Bone marrow (tissue), 2 donors: ENCODE data around the gene TTLL13.
"Not testable (repeated sequence)": the region's sequence is repeated elsewhere in the genome, so short reads cannot be mapped to it uniquely, and the experiment has no call there.

Source experiments
- DNase-seq, 2 donors: peaks; one replicate each; lab custom pipeline; 2025; lab: John Stamatoyannopoulos, UW

TTLL13 gene

DNA sequence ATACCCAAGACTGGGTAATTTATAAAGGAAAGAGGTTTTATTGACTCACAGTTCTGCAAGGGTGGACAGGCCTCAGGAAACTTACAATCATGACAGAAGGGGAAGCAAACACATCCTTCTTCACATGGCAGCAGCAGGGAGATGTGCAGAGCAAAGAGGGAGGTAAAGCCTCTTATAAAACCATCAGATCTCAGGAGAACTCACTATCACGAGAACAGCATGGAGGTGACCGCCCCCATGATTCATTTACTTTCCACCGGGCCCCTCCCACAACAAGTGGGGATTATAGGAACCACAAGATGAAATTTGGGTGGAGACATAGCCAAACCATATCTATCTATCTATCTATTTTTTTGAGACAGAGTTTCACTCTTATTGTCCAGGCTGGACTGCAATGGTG lies 10.0 kb upstream of the TTLL13 start:
- DNase-seq = no peak

DNA sequence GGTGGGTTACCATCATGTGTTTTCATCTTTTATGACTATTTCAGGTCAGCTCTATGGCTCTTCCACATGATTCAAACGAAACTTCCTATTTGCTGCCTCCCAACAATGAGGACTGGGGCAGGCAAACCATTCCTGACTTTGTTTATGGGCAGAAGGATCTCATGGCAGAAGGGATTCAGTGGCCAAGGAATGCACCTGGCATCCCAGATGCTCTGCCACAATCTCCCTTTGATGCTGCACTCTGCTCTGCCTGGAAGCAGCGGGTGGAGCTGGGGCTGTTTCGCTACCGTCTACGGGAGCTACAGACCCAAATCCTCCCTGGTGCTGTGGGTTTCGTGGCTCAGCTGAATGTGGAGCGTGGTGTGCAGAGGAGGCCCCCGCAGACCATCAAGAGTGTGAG lies 8.5 kb upstream of the TTLL13 start:
- DNase-seq = no peak

DNA sequence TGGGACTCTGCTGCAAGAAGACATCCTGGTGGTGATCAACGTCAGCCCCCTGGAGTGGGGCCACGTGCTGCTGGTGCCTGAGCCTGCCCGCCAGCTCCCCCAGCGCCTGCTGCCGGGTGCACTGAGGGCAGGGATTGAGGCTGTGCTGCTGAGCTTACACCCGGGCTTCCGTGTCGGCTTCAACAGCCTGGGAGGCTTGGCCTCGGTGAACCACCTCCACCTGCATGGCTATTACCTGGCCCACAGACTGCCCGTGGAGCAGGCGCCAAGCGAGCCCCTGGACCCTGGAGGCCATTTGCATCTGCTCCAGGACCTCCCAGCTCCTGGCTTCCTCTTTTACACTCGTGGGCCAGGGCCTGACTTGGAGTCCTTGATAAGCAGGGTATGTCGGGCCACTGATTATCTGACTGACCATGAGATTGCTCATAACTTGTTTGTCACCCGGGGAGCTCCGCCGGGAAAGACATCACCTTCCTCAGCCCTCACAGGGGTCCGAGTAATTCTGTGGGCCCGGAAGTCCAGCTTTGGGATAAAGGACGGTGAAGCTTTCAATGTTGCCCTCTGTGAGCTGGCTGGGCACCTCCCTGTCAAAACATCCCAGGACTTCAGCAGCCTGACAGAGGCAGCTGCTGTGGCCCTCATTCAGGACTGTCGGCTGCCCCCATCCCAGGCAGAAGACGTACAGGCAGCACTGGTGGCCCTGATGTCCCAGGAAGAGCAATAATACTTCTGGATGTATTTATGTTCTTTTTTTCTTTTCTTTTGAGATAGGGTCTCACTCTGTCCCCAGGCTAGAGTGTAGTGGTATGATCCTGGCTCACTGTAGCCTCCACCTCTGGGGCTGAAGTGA lies 7.8 kb upstream of the TTLL13 start:
- DNase-seq = no peak

DNA sequence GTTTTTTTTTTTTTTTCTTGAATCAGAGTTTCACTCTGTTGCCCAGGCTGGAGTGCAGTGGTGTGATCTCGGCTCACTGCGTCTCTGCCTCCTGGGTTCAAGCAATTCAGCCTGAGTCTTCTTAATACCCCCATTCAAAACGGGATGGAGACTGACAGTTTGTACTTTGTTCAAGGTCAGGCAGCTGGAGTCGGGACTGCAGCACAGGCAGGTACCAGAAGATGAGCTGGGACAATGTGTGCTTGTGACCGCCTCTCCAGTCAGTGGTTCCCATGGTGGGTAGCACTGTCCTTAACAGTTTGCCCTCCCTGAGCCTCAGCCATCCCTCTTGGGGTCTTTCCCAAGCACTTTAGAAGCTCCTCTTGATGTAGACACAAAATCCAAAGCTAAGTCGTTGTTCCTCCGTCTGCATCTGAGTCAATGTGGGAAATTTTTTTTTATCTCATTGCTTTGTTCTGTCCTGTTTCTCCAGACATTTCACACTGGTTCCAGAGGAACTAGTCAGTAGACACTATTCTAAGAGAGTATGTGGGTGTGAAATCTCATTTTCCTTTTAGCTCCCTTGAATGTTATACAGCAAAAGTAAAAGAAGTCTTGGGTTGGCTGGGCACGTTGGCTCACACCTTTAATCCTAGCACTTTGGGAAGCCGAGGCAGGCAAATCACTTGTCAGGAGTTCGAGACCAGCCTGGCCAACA lies 5.3 kb upstream of the TTLL13 start:
- DNase-seq = no peak

DNA sequence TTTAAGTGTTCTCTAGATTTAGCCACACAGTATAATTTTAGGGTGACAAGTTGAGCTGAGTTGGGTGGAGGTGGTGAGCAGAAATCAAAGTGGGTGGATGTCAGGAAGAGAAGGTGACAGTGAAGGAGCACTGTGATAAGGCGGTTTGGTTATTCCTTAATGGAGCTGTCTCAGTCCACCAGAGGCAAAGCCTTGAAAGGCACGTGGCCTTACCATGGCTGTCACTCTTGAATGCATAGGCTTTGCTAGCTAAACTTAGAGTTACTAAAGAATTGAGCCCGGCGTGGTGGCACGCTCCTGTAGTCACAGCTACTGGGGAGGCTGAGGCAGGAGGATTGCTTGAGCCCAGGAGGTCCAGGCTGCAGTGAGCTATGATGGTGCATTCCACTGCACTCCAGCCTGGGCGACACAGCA lies 560 bp upstream of the TTLL13 start:
- DNase-seq = no peak

DNA sequence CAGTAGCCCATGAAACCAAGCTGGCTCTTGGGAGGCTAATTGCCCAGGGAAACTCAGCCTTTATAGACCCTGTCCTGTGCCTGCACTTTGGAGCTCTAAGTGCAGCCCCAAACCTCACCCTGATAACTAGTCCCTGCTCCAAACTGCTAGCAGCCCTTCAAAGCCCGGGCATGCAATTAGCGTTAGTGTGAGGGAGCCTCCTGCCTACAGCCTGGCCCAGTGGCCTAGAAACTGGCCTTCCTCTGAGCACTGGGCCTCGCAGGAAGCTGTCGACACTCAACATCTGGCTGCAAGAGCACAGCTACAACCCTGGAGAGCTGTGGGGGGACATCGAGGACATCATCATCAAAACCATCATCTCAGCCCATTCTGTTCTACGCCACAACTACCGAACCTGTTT lies 8.4 kb downstream of the TTLL13 start:
- DNase-seq = no peak

DNA sequence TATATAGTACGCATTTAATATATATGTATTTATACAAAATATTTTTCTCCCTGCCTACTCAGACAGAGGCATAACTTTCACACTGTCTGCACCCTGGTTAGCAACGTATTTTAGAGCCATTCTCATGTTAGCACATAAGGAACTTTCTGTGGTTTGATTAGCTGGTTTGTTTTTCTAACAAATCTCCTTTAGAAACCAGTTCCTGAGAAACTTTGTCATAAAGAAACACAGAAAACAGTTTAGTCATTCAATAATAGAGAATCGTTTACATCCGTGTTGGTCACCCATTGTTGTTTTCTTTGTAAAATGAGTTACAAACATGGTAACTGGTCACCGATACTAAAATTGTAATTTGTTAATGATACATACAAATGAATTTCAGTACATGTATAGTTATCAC lies 10.2 kb downstream of the TTLL13 start:
- no peak for DNase-seq

DNA sequence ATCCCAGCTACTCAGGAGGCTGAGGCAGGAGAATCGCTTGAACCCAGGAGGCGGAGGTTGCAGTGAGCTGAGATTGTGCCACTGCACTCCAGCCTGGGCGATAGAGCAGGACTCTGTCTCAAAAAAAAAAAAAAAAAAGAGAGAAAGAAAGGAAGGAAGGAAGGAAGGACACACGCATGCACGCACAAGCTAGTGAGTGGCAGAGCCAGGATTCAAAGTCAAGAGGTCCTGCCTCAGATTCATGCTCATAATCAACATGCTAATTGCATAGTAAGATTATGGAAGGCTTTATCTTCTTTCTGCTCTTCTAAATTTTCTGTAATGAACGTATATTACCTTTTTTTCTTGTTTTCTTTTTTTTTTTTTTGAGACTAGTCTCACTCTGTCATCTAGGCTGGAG lies 11.4 kb downstream of the TTLL13 start:
- DNase-seq = not testable (repeated sequence)

DNA sequence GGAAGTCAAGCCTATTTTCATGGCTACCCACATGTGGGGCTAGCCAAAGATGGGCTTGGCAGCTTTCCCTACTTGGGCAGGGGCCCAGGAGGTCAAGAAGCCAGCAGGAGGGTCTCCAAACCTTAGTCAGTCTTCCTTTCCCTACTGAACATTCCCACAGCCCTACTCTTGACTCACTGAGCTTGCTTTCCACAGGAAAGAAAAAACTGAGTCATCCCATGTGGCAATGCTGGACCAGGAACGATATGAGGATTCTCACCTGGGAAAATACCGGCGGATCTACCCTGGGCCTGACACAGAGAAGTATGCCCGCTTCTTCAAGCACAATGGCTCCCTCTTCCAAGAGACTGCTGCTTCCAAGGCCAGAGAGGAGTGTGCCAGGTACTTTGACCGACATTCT lies 12.5 kb downstream of the TTLL13 start:
- DNase-seq = no peak

DNA sequence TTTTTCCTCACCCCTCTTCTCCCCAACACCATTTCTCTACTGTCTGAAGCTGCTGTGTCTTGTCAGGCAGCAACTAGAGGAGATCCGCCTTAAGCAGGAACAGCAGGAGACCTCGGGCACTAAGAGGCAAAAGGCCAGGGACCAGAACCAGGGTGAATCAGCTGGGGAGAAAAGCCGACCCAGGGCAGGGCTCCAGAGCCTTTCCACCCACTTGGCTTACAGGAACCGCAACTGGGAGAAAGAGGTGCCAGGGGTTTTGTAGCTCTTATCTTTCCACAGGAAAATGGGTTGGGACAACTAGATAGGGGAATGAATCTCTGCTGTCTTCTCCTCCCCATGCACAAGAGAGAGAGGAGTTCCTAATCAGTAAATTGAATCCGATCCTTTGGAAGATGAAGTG lies 13.1 kb downstream of the TTLL13 start:
- no peak for DNase-seq

DNA sequence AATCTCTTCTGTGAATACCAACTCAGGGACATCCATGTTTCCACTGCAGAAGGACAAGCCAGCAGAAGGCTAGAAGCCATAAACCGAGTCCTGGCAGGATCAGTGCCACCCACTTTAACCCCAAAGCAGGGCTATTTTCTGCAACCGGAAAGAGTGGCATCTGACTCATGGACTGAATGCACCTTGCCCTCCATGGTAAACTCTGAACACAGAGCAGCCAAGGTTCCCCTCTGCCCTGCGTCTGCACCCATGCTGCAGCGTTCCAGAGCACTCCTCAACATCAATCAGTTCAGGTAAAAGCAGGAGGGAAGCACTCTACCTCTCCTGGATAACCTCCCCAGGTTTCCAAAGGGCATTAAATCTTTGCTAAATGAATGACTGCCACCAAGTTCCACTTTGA lies 15.3 kb downstream of the TTLL13 start:
- no peak for DNase-seq

DNA sequence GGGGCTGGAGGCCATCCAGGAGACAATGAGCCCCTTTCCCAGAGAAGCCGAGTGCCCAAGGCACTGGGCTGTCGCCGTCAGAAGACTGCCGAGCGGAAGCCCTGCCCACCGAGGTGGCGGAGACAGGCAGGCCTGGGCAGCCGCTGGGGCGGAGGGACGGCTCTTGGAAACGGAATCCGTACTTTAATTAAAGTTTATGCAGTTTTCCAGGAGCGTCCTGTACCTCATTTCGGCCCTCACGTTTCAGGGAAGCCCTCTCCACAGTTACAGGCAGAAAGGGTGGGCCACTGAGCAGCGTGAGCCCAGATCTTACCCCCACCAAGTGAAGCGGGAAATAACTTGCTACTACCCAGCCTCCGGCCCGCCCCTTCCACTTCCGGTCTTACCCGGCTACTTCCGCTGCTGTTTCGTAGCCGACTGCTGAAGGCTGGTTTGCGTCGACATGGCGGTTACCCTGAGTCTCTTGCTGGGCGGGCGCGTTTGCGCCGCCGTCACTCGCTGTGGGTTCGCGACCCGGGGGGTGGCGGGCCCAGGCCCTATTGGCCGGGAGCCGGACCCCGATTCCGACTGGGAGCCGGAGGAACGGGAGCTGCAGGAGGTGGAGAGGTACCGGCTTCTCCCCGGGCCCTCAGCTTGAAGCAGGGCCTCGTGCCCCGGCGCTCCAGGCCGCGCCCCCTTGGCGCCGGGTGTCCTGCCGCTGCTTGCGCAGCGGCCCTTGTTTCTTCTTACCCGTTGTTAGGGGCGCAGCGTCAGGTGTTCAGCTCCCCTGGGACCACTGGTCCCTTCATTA lies 16.1 kb downstream of the TTLL13 start, which contains the start of gene NGRN:
Gene NGRN, plus strand, starts transcription at position 402 of the 790 bp plus-strand sequence. Its CDS starts 41 bp downstream, at position 443.
- DNase-seq = peak; percentile 87 to 92

DNA sequence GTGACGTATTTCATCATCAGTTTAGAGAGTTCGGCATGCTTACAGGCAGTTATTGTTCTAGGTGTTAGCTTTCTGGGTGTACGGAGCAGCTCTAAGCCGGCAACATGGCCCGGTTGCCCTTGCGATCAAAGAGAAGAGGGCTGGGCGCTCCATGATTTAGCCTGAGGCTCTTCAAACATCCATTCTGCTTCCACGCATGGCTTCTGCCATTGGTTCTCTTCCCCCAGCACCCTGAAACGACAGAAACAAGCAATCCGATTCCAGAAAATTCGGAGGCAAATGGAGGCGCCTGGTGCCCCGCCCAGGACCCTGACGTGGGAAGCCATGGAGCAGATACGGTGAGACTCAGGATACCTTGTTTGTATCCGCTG lies 16.7 kb downstream of the TTLL13 start:
- DNase-seq = no peak

DNA sequence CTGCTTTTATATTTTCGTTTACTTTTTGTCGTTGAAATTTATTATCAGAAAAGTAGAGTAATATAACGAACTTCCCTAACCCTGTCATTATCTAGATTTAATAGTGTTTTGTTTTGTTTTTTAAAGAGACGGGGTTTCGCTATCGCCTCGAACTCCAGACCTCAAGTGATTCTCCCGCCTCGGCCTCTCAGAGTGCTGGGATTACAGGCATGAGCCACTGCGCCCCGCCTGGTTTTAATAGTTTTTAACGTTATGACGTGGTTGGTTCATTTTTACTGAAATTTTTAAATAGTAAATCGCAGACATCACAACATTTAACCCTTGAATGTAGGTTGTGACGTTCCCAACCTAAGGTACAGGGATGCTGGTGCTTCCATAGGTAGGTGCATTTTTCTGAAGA lies 17.1 kb downstream of the TTLL13 start:
- no peak for DNase-seq

DNA sequence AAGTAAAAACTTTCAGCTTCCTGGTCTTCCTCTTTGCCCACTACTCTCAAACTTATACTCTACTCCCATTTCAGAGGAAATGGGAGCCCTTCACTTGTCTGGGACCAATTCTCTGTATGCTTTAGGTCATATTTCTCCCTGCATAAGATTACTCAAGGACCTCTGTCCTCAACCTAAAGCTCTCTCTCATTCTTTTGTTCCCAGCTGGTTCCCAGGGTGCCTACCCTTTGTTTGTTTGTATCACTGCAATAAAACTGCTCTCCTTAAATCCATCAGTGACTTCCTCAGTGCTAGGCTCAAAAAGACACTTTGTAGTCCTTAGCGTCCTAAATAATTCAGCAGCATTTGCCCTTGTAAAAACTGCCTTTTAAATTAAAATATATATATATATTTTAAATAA lies 19.1 kb downstream of the TTLL13 start:
- DNase-seq = no peak

DNA sequence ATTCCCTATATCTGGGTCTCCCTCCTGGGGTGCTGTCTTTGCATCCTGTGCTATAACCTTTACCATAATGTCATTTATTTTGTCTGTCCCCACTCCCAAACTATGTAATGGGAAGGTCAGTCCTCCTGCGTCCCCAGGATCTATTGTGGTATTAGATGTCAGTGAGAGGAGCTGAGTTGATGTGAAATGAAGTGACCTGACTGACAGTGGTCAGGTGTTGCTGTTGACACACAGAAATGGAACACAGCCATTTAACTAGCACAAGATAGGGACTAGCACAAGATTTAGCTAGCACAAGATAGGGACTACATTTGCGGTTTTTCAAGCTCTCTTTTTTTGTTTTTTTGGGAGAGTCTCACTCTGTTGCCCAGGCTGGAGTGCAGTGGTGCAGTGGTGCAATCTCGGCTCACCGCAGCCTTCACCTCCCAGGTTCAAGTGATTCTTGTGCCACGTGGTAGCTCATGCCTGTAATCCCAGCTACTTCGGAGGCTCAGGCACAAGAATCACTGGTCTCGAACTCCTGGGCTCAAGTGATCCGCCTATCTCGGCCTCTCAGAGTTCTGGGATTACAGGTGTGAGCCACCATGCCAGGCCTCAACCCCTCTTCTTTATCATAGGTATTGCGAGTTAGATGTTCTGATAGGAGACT lies 21.3 kb downstream of the TTLL13 start:
- no peak for DNase-seq

DNA sequence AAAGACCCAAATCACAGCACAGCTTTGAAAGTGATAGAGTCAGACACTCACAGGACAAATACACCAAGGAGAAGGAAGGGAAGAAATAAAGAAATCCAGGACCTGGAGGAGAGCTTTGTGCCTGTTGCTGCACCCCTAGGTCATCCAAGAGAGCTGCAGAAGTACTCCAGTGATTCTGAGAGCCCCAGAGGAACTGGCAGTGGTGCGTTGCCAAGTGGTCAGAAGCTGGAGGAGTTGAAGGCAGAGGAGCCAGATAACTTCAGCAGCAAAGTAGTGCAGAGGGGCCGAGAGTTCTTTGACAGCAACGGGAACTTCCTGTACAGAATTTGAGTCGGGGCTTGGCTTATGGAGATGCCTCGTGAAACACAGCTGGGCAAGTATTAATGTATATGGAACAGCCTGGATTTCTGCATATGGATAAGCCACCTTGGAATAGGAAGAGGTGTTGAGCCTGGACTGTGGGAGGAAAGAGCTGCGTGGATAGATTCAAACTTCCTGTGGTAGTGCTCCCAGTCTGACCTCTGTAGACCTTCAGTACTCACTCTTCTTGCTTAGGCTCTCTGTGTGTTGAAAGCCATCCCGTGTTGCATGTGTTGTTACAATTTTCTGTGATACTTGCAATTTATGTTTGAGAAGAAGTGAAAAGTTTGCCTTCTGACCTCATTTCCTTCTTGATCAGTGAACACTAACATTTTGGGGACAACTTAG lies 22.3 kb downstream of the TTLL13 start:
- no peak for DNase-seq

DNA sequence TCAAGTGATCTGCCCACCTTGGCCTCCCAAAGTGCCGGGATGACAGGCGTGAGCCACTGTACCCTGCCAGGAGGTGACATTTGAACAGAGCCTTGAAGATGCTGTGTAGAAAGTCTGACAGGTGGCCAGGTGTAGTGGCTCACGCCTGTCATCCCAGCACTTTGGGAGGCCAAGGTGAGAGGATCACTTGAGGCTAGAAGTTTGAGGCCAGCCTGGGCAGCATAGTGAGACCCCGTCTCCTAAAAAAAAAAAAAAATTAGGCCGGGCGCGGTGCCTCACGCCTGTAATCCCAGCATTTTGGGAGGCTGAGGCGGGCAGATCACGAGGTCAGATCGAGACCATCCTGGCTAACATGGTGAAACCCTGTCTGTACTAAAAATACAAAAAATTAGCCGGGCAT lies 29.1 kb downstream of the TTLL13 start:
- DNase-seq = not testable (repeated sequence)

DNA sequence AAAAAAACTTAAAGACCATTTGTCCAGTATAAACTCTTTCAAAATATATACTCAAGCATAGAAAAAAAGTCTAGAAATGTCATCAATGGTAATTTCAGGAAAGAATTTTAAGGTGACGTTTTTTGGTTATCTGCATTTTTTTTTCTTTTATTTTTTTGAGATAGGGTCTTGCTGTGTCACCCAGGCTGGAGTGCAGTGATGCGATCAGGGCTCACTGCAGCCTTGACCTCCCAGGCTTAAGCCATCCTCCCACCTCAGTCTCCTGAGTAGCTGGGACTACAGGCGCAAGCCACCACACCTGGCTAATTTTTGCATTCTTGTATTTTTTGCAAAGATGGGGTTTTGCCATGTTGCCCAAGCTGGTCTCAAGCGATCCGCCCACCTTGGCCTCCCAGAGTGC lies 31.4 kb downstream of the TTLL13 start:
- DNase-seq = not testable (repeated sequence)

DNA sequence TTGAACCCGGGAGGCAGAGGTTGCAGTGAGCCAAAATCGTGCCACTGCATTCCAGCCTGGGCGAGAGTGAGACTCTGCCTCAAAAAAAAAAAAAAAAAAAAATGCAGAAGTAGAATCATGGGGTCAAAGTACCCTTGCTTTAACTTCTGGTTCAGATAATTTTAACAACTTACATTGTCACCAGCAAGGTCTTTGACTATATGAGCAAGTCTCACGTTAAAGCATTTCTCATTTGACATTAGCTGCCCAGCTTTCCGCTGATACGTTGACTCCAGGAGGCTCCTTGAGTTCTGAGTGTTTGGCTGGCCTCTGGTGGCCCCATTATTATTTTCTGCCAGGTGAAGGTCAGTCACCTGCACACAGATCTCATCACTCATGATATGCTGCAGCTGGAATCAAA lies 32.3 kb downstream of the TTLL13 start:
- DNase-seq = not testable (repeated sequence)

DNA sequence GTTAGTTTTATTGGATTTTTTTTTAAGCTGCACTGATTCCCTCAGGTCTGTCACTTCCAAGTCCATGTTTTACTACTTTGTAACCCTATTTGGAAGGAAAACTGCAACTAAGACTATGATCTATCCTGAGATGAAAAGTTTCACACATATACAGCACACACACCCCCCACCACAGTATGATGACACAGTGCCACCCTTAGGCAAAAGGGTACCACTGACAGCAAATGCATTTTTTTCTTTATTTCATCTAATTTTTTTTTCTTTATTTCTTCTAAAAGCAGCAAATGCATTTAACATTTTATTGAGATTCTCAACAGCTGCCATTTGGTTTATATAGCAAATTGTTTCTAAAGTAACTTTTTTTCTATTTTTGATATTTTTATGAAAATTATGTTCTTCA lies 37.3 kb downstream of the TTLL13 start:
- peak in 1 of 2 donors; percentile 20 for DNase-seq
